DOHH2 (cell line): ENCODE measurements around the gene RAB3GAP1.

ENCODE experiments used
- H3F3A ChIP-seq: fragments of 200-600 bp; sonication (generic), shearing (Covaris generic); 2 replicates; pipeline ENCODE4 v1.6.0; 2016; ENCODE audit warnings: antibody characterized with exemption, mild to moderate bottlenecking; ENCODE audit not compliant: control insufficient read depth, insufficient read depth
- H3K27ac ChIP-seq: fragments of 200-600 bp; sonication (generic); 2 replicates; pipeline ENCODE4 v1.5.1; 2014; ENCODE audit warnings: low read depth, mild to moderate bottlenecking, low read length, moderate library complexity
- H3K27me3 ChIP-seq: fragments of 200-600 bp; sonication (generic); 2 replicates; pipeline ENCODE4 v1.6.1; 2014; ENCODE audit warnings: mild to moderate bottlenecking, low read length, mixed read lengths; ENCODE audit not compliant: control insufficient read depth
- H3K36me3 ChIP-seq: fragments of 200-600 bp; sonication (generic); 2 replicates; pipeline ENCODE4 v1.6.1; 2014; ENCODE audit warnings: mild to moderate bottlenecking, low read length, moderate library complexity, mixed read lengths; ENCODE audit not compliant: control insufficient read depth
- H3K4me1 ChIP-seq: fragments of 200-600 bp; sonication (generic); 2 replicates; pipeline ENCODE4 v1.6.1; 2014; ENCODE audit warnings: mild to moderate bottlenecking, low read length, mixed read lengths; ENCODE audit not compliant: control insufficient read depth
- H3K4me2 ChIP-seq: fragments of 200-600 bp; sonication (generic); 2 replicates; pipeline ENCODE4 v1.6.0; 2014; ENCODE audit warnings: mild to moderate bottlenecking, low read length, moderate library complexity
- H3K4me3 ChIP-seq: fragments of 200-600 bp; sonication (generic); 2 replicates; pipeline ENCODE4 v1.5.1; 2014; ENCODE audit warnings: mild to moderate bottlenecking, low read length, mixed read lengths
- H3K79me2 ChIP-seq: fragments of 200-600 bp; sonication (generic); 2 replicates; pipeline ENCODE4 v1.6.1; 2014; ENCODE audit warnings: mild to moderate bottlenecking, low read length, mixed read lengths; ENCODE audit not compliant: control insufficient read depth
- H3K9me2 ChIP-seq: fragments of 200-600 bp; sonication (generic); replicated peaks from 2 replicates; pipeline ENCODE4 v1.6.1; 2014; ENCODE audit warnings: mild to moderate bottlenecking, low read length, mixed read lengths; ENCODE audit not compliant: control insufficient read depth
- H3K9me3 ChIP-seq: fragments of 200-600 bp; sonication (generic); 2 replicates; pipeline ENCODE4 v1.6.1; 2014; ENCODE audit warnings: antibody characterized with exemption, low read length, mixed read lengths; ENCODE audit not compliant: control insufficient read depth, insufficient read depth
- H4K20me1 ChIP-seq: fragments of 200-600 bp; sonication (generic); 2 replicates; pipeline ENCODE4 v1.6.0; 2014; ENCODE audit warnings: low read depth, mild to moderate bottlenecking, antibody characterized with exemption, low read length, moderate library complexity; ENCODE audit not compliant: control insufficient read depth, insufficient read depth
- CTCF ChIP-seq: fragments of 200-600 bp; sonication (generic); IDR thresholded peaks from one replicate; pipeline ENCODE4 v1.5.1; 2014; ENCODE audit warnings: antibody characterized with exemption, mild to moderate bottlenecking, low read depth, low read length; ENCODE audit not compliant: poor library complexity, severe bottlenecking
- EZH2phosphoT487 ChIP-seq: fragments of 200-600 bp; sonication (generic); IDR thresholded peaks from 2 replicates; pipeline ENCODE4 v1.6.1; 2017; ENCODE audit warnings: borderline replicate concordance, mild to moderate bottlenecking, antibody characterized with exemption, low read length, moderate library complexity, mixed read lengths

The RAB3GAP1 gene

DNA sequence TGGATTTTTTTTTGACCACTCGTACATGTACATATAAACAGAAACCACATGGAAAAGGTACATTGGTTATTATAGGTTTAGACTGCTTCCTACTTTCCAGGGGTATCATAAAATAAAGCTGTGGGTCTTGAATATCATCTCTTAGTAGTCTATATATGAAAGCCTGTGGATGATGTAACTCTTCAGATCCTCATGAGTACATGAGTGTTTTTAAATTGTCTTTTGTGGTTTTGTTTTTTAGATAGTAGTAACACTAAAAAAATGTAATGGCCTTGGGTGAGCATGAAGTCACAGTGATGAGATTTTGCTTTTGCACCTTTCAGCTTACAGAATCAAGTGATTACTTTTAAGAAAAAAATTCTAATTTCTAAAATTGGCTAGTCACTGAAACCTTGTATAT is 80.2 kb downstream of the RAB3GAP1 start:
- Histone ChIP-seq H3K27ac (no peak overlapping the region), H4K20me1 (no peaks in the 10 kb centered on the region), H3K79me2 (no peaks in the 10 kb centered on the region), H3K9me3 (no peaks in the 10 kb centered on the region), H3K4me1 (no peaks in the 10 kb centered on the region), H3K27me3 (no peaks in the 10 kb centered on the region), H3K4me3 (no peak overlapping the region), H3K9me2 (no peaks in the 10 kb centered on the region), H3K36me3 (peaks cover 79% of the 10 kb centered on the region), H3F3A (no peaks in the 10 kb centered on the region), H3K4me2 (no peak overlapping the region)
- TF ChIP-seq CTCF (no peak), EZH2phosphoT487 (no peak)

DNA sequence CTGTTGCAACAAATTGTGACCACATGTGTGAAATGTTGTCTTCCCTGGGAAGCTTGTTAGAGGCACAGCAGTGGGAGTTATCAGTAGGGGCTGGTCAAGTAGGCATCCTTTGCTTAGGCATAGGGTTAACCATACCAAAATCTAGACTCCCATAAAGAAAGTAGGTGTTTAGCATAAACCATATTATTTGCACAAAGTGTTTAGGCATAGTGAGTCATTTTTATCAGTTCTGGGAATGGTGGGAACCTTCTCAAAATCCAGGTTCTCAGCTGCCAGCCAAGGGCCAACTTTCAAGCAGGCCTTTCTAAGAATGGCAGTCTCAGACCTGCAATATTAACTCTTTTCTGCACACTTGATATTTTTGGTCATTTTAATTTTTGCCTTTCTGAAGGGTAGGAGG is 88.5 kb downstream of the RAB3GAP1 start:
- Histone ChIP-seq H3K27ac (no peak overlapping the region), H3K4me3 (no peak overlapping the region), H3K9me2 (no peaks in the 10 kb centered on the region), H3K79me2 (no peaks in the 10 kb centered on the region; the same call in 1 of the 2 replicates), H3K9me3 (peaks cover 23% of the 10 kb centered on the region), H3K36me3 (peaks cover 85% of the 10 kb centered on the region), H3K27me3 (no peaks in the 10 kb centered on the region), H4K20me1 (no peaks in the 10 kb centered on the region), H3K4me2 (no peak overlapping the region), H3F3A (no peaks in the 10 kb centered on the region), H3K4me1 (no peaks in the 10 kb centered on the region)
- TF ChIP-seq CTCF = no peak

DNA sequence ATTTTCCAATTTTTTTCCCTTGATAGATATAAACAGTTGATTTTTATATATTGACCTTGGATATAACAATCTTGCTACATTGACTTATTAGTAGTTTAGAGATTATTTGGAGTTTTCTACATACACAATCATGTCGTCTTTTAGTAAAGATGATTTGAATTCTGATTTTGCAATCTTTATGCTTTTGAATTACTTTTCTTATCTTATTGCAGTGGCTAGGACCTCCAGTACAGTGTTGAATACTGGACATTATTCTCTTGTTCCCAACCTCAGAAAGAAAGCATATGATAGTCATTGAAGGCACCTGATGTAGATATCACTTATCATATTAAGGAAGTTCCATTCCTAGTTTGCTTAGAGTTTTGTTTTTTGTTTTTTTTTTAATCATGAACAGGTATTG is 90.2 kb downstream of the RAB3GAP1 start:
- no peak overlapping the region for H3K27ac ChIP-seq
- no peak overlapping the region for H3K4me2 ChIP-seq
- no peaks in the 10 kb centered on the region for H3K27me3 ChIP-seq
- no peaks in the 10 kb centered on the region for H3F3A ChIP-seq
- peaks cover 23% of the 10 kb centered on the region for H3K9me3 ChIP-seq
- no peak for TF ChIP-seq EZH2phosphoT487
- no peak for TF ChIP-seq CTCF
- no peaks in the 10 kb centered on the region; the same call in 1 of the 2 replicates for H3K79me2 ChIP-seq
- no peaks in the 10 kb centered on the region for H3K9me2 ChIP-seq
- H3K4me3 ChIP-seq = no peak overlapping the region
- H4K20me1 ChIP-seq = no peaks in the 10 kb centered on the region
- peaks cover 71% of the 10 kb centered on the region for H3K36me3 ChIP-seq
- no peaks in the 10 kb centered on the region for H3K4me1 ChIP-seq

- Histone ChIP-seq H3K27me3 (no peaks in the 10 kb centered on the region), H3K4me3 (no peak overlapping the region), H3K4me2 (no peak overlapping the region), H3K4me1 (no peaks in the 10 kb centered on the region), H3K36me3 (peaks cover 55% of the 10 kb centered on the region), H3K79me2 (no peaks in the 10 kb centered on the region; the same call in 1 of the 2 replicates), H3F3A (no peaks in the 10 kb centered on the region), H4K20me1 (no peaks in the 10 kb centered on the region), H3K27ac (no peak overlapping the region), H3K9me2 (no peaks in the 10 kb centered on the region), H3K9me3 (peaks cover 23% of the 10 kb centered on the region)
- no peak for TF ChIP-seq EZH2phosphoT487
- TF ChIP-seq CTCF = no peak
These were observed 92.3 kb downstream of the RAB3GAP1 start for GRCh38 chr2:135144343-135144742.
